ENCODE results near the gene RFX7.

Gene RFX7

DNA sequence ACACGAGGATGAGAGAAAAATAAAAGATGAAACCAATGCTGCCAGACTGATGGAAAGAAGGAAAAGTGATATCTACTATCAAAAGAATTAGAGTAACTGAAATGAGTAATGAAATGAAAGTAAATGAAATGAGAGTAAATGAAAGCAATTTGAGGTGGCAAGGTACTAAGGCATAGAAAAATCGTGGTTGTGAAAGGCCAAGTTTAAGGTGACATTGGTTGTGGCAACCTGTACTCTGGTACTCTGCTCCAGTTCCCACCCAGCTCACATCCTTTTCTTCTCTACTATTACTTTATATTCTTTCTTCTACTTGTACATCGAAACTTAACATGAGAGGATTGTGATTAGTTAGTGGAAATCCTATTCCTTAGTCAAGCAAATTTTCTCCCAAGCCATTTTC is 10.1 kb downstream of the RFX7 start:
- H3K4me3 ChIP-seq (replicated peaks; ENCODE audit: low read depth, low read length): no peak overlapping the region
- TF ChIP-seq CTCF (IDR thresholded peaks at IDR 0.05; ENCODE audit: low read depth, low read length, missing control alignments): no peak
- no peak for DNase-seq (ENCODE audit: extremely low read depth, low read depth)

DNA sequence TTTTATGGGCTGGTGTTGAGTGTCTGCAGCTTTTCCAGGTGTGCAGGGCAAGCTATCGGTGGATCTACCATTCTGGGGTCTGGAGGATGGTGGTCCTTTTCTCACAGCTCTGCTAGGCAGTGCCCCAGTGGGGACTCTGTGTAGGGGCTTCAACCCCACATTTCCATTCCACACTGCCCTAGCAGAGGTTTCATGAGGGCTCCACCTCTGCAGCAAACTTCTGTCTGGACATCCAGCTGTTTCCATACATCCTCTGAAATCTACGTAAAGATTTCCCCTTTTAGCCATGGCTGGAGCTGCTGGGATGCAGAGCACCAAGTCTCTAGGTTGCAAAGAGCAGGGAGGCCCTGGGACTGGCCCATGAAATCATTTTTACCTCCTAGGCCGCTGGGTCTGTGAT is 11.6 kb downstream of the RFX7 start:
- H3K4me3 ChIP-seq (replicated peaks; ENCODE audit: low read depth, low read length): no peak overlapping the region
- no peak for DNase-seq (ENCODE audit: extremely low read depth, low read depth)
- TF ChIP-seq CTCF (IDR thresholded peaks at IDR 0.05; ENCODE audit: low read depth, low read length, missing control alignments): no peak

- no peak overlapping the region for H3K4me3 ChIP-seq (replicated peaks; ENCODE audit: low read depth, low read length)
- TF ChIP-seq CTCF (IDR thresholded peaks at IDR 0.05; ENCODE audit: low read depth, low read length, missing control alignments): no peak
- DNase-seq (ENCODE audit: extremely low read depth, low read depth): no peak
Measured at GRCh38 chr15:56228854-56229253, 14.8 kb downstream of the RFX7 start.

- TF ChIP-seq CTCF (IDR thresholded peaks at IDR 0.05; ENCODE audit: low read depth, low read length, missing control alignments): no peak
- H3K4me3 ChIP-seq (replicated peaks; ENCODE audit: low read depth, low read length): no peak overlapping the region
- DNase-seq (ENCODE audit: extremely low read depth, low read depth): no peak
Measured at GRCh38 chr15:56228352-56228751, 15.3 kb downstream of the RFX7 start.

GRCh38 chr15:56227780-56228179 is 15.9 kb downstream of the RFX7 start:
- DNase-seq (ENCODE audit: extremely low read depth, low read depth): no peak
- H3K4me3 ChIP-seq (replicated peaks; ENCODE audit: low read depth, low read length): no peak overlapping the region
- TF ChIP-seq CTCF (IDR thresholded peaks at IDR 0.05; ENCODE audit: low read depth, low read length, missing control alignments): no peak

DNA sequence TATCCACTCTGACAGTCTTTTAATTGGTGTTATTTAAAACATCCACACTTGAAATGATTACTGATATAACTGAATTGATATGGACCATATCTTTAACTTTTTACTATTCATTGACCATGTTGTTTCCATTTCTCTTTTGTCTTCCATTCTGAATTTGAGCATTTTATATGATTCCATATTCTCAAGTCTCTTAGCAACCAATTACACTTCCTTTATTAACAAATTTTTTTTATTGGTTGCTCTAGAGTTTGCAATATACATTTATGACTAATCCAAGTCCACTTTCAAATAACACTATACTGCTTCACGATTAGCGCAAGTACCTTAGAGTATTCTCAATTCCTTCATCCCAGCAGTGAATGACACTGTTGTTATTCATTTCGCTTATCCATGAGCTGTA is 16.4 kb downstream of the RFX7 start:
- TF ChIP-seq CTCF (IDR thresholded peaks at IDR 0.05; ENCODE audit: low read depth, low read length, missing control alignments): no peak
- DNase-seq (ENCODE audit: extremely low read depth, low read depth): no peak
- H3K4me3 ChIP-seq (replicated peaks; ENCODE audit: low read depth, low read length): no peak overlapping the region

DNA sequence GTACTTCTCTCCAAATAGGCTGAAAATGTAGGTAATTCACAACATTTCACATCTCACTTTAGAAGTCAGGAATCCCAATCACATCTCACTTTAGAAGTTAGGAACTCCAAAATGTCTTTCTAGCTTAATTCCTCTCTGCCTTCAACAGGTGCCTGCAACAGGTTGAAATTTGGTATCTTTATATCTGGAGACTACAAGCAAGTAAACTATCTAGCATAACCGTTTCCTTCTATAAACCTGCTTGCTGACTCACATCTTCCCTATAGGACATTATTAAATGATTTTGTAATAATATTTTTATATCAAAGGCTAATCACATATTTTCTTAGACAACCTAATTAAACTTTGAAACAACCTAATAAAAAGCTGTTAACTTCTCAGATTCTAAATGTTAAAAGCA is 18.2 kb downstream of the RFX7 start:
- TF ChIP-seq CTCF (IDR thresholded peaks at IDR 0.05; ENCODE audit: low read depth, low read length, missing control alignments): no peak
- H3K4me3 ChIP-seq (replicated peaks; ENCODE audit: low read depth, low read length): no peak overlapping the region
- no peak for DNase-seq (ENCODE audit: extremely low read depth, low read depth)

All from HFF-Myc (cell line).